ENCODE data around the gene LRRC47. TPM values are rescaled to one million over a fixed set of nuclear protein-coding genes. Genes with fewer than 3 reads are reported as not detected.

The LRRC47 gene
- total and polyA plus RNA-seq, 2 experiments from 2014 or later = 15.1 to 41.9 TPM

GRCh38 chr1:3790952-3791351 is 5.3 kb downstream of the LRRC47 start:
- Histone ChIP-seq H3K27me3 (replicated peaks; ENCODE audit: insufficient read depth) (no peaks in the 10 kb centered on the region), H3K27ac (no peak overlapping the region), H3F3A (ENCODE audit: insufficient read depth) (no peaks in the 10 kb centered on the region), H3K4me3 (no peak overlapping the region), H3K36me3 (ENCODE audit: low read depth) (peaks cover 5% of the 10 kb centered on the region; the same call in 1 of the 2 replicates), H2AFZ (no peak overlapping the region), H3K9me2 (ENCODE audit: insufficient read depth) (no peaks in the 10 kb centered on the region), H3K9me3 (ENCODE audit: low read depth) (no peaks in the 10 kb centered on the region), H3K4me1 (ENCODE audit: insufficient read depth) (peaks cover 24% of the 10 kb centered on the region), H3K9ac (no peak overlapping the region), H3K4me2 (ENCODE audit: unreplicated experiment) (no peak overlapping the region), H3K79me2 (ENCODE audit: insufficient read depth) (peaks cover 90% of the 10 kb centered on the region), H4K20me1 (ENCODE audit: insufficient read depth) (no peaks in the 10 kb centered on the region; the same call in 1 of the 2 replicates)
- 87 to 90% methylated on average over 18 of the region's 18 CpGs for WGBS, 2 experiments (ENCODE audit: low coverage in 1 of 2, low lambda C conversion rate in 2 of 2, missing lambda C conversion rate in 2 of 2)
- no peak for DNase-seq
- in situ Hi-C loops (cut with MboI) = no loop called here
- TF ChIP-seq EZH2phosphoT487 (IDR thresholded peaks at IDR 0.05; ENCODE audit: insufficient read depth, low read depth) (no peak), EZH2 (IDR thresholded peaks at IDR 0.05; ENCODE audit: insufficient read depth, poor library complexity, severe bottlenecking) (no peak)

GRCh38 chr1:3790500-3790923 is 5.8 kb downstream of the LRRC47 start:
- no peak for TF ChIP-seq EZH2 (IDR thresholded peaks at IDR 0.05; ENCODE audit: insufficient read depth, poor library complexity, severe bottlenecking)
- TF ChIP-seq EZH2phosphoT487 (IDR thresholded peaks at IDR 0.05; ENCODE audit: insufficient read depth, low read depth) = no peak
- Histone ChIP-seq H3K36me3 (ENCODE audit: low read depth) (peaks cover 8% of the 10 kb centered on the region; the same call in 1 of the 2 replicates), H3K4me1 (ENCODE audit: insufficient read depth) (peaks cover 24% of the 10 kb centered on the region), H3K4me2 (ENCODE audit: unreplicated experiment) (no peak overlapping the region), H3K9me2 (ENCODE audit: insufficient read depth) (no peaks in the 10 kb centered on the region), H2AFZ (no peak overlapping the region), H3K79me2 (ENCODE audit: insufficient read depth) (peaks cover 85% of the 10 kb centered on the region), H3K4me3 (no peak overlapping the region), H3K9me3 (ENCODE audit: low read depth) (no peaks in the 10 kb centered on the region), H3K27ac (no peak overlapping the region), H3K9ac (no peak overlapping the region), H3K27me3 (replicated peaks; ENCODE audit: insufficient read depth) (no peaks in the 10 kb centered on the region), H3F3A (ENCODE audit: insufficient read depth) (no peaks in the 10 kb centered on the region), H4K20me1 (ENCODE audit: insufficient read depth) (no peaks in the 10 kb centered on the region; the same call in 1 of the 2 replicates)
- WGBS, 2 experiments (ENCODE audit: low coverage in 1 of 2, low lambda C conversion rate in 2 of 2, missing lambda C conversion rate in 2 of 2) = 64 to 66% methylated on average over 9 to 12 of the region's 12 CpGs
- in situ Hi-C loops (cut with MboI) = no loop called here
- DNase-seq = no peak

- Histone ChIP-seq H3K27me3 (replicated peaks; ENCODE audit: insufficient read depth) (no peaks in the 10 kb centered on the region), H3K36me3 (ENCODE audit: low read depth) (peaks cover 8% of the 10 kb centered on the region; the same call in 1 of the 2 replicates), H3K9me2 (ENCODE audit: insufficient read depth) (no peaks in the 10 kb centered on the region), H3F3A (ENCODE audit: insufficient read depth) (no peaks in the 10 kb centered on the region), H3K9ac (no peak overlapping the region), H3K4me1 (ENCODE audit: insufficient read depth) (peaks cover 17% of the 10 kb centered on the region), H4K20me1 (ENCODE audit: insufficient read depth) (no peaks in the 10 kb centered on the region; the same call in 1 of the 2 replicates), H3K9me3 (ENCODE audit: low read depth) (no peaks in the 10 kb centered on the region), H3K4me3 (no peak overlapping the region), H3K27ac (no peak overlapping the region), H3K4me2 (ENCODE audit: unreplicated experiment) (no peak overlapping the region), H3K79me2 (ENCODE audit: insufficient read depth) (peaks cover 77% of the 10 kb centered on the region), H2AFZ (no peak overlapping the region)
- no peak for TF ChIP-seq EZH2 (IDR thresholded peaks at IDR 0.05; ENCODE audit: insufficient read depth, poor library complexity, severe bottlenecking)
- no peak for TF ChIP-seq EZH2phosphoT487 (IDR thresholded peaks at IDR 0.05; ENCODE audit: insufficient read depth, low read depth)
- DNase-seq = no peak
- in situ Hi-C loops (cut with MboI) = no loop called here
- 84 to 85% methylated on average over 34 of the region's 34 CpGs for WGBS, 2 experiments (ENCODE audit: low coverage in 1 of 2, low lambda C conversion rate in 2 of 2, missing lambda C conversion rate in 2 of 2)
Observed at GRCh38 chr1:3789421-3790300, 6.6 kb downstream of the LRRC47 start.

GRCh38 chr1:3788756-3789420 is 7.4 kb downstream of the LRRC47 start:
- H3K79me2 ChIP-seq (ENCODE audit: insufficient read depth) = peaks cover 69% of the 10 kb centered on the region
- no peak for TF ChIP-seq EZH2 (IDR thresholded peaks at IDR 0.05; ENCODE audit: insufficient read depth, poor library complexity, severe bottlenecking)
- TF ChIP-seq EZH2phosphoT487 (IDR thresholded peaks at IDR 0.05; ENCODE audit: insufficient read depth, low read depth) = no peak
- no peaks in the 10 kb centered on the region for H3K9me3 ChIP-seq (ENCODE audit: low read depth)
- H3K4me3 ChIP-seq = no peak overlapping the region
- H3K27ac ChIP-seq = no peak overlapping the region
- no peak overlapping the region for H3K4me2 ChIP-seq (ENCODE audit: unreplicated experiment)
- 83% methylated on average over 15 to 16 of the region's 16 CpGs for WGBS, 2 experiments (ENCODE audit: low coverage in 1 of 2, low lambda C conversion rate in 2 of 2, missing lambda C conversion rate in 2 of 2)
- H3K4me1 ChIP-seq (ENCODE audit: insufficient read depth) = peaks cover 9% of the 10 kb centered on the region
- H3K9ac ChIP-seq = no peak overlapping the region
- no peaks in the 10 kb centered on the region for H3F3A ChIP-seq (ENCODE audit: insufficient read depth)
- H3K9me2 ChIP-seq (ENCODE audit: insufficient read depth) = no peaks in the 10 kb centered on the region
- no peak for DNase-seq
- no peak overlapping the region for H2AFZ ChIP-seq
- H3K36me3 ChIP-seq (ENCODE audit: low read depth) = peaks cover 8% of the 10 kb centered on the region; the same call in 1 of the 2 replicates
- in situ Hi-C loops (cut with MboI) = no loop called here
- H4K20me1 ChIP-seq (ENCODE audit: insufficient read depth) = no peaks in the 10 kb centered on the region; the same call in 1 of the 2 replicates
- H3K27me3 ChIP-seq (replicated peaks; ENCODE audit: insufficient read depth) = no peaks in the 10 kb centered on the region
